Panc1 (cell line): ENCODE results near the gene CTNNA1. TPM values are rescaled to one million over a fixed set of nuclear protein-coding genes. Genes with fewer than 3 reads are reported as not detected.

Source experiments
- ATAC-seq: fragments of 200-7000 bp; cut with Tn5 transposase; 2 replicates; pipeline ENCODE4 v1.9.1; 2020; ENCODE audit warnings: mild to moderate bottlenecking, moderate library complexity
- BruUV-seq: library from RNA; stranded (reverse); fragments of 400-500 nt; replicated peaks from 2 replicates; lab custom pipeline; 2021; lab: Mats Ljungman, UMichigan
- CTCF ChIA-PET: fragments of 300-600 bp; sonication (Branson Sonifier 250); formaldehyde crosslinking; loops from one replicate; lab custom pipeline; 2022; ENCODE audit warnings: antibody characterized with exemption; lab: Charles Lee
- POLR2A ChIA-PET: fragments of 300-600 bp; sonication (Branson Sonifier 250); formaldehyde crosslinking; loops from one replicate; lab custom pipeline; 2022; ENCODE audit warnings: antibody characterized with exemption; lab: Charles Lee
- DNase-seq: peaks from one replicate; pipeline ENCODE4 v3.0.0-alpha.2; 2010; ENCODE audit warnings: low read depth, low spot score
- H3K27ac ChIP-seq: 2 replicates; pipeline ENCODE4 v1.5.1; 2011; ENCODE audit warnings: mild to moderate bottlenecking, low read length, inconsistent platforms
- H3K27me3 ChIP-seq: fragments of 200-500 bp; sonication (Bioruptor generic); 2 replicates; pipeline ENCODE4 v1.6.0; 2014; ENCODE audit warnings: low read length, inconsistent platforms; ENCODE audit not compliant: control insufficient read depth, insufficient read depth
- H3K36me3 ChIP-seq: fragments of 200-500 bp; sonication (Bioruptor generic); 2 replicates; pipeline ENCODE4 v1.5.1; 2014; ENCODE audit warnings: inconsistent platforms, mild to moderate bottlenecking, low read length, moderate library complexity; ENCODE audit not compliant: control insufficient read depth, insufficient read depth
- H3K4me1 ChIP-seq: 2 replicates; pipeline ENCODE4 v1.5.1; 2011; ENCODE audit warnings: inconsistent platforms, mild to moderate bottlenecking, low read length, moderate library complexity; ENCODE audit not compliant: control insufficient read depth, insufficient read depth
- H3K4me3 ChIP-seq, 2 experiments: 2 replicates each; pipeline ENCODE4 v1.5.1; 2011 to 2012; ENCODE audit warnings: low read depth in 2 of 2, low read length in 2 of 2, mild to moderate bottlenecking in 2 of 2, inconsistent platforms in 1 of 2, moderate library complexity in 1 of 2
- H3K9me3 ChIP-seq: fragments of 200-500 bp; sonication (Bioruptor generic); 2 replicates; pipeline ENCODE4 v1.5.1; 2014; ENCODE audit warnings: low read depth, mild to moderate bottlenecking, inconsistent platforms, low read length, moderate library complexity; ENCODE audit not compliant: control insufficient read depth, insufficient read depth
- POLR2AphosphoS5 ChIP-seq: IDR thresholded peaks from 2 replicates; pipeline ENCODE4 v1.6.1; 2012; ENCODE audit warnings: mild to moderate bottlenecking, low read depth, low read length, moderate library complexity
- SIN3A ChIP-seq: IDR thresholded peaks from 2 replicates; pipeline ENCODE4 v1.6.1; 2012; ENCODE audit warnings: low read depth, mild to moderate bottlenecking, low read length, moderate library complexity, borderline replicate concordance; ENCODE audit not compliant: insufficient read depth
- TCF7L2 ChIP-seq: IDR thresholded peaks from 2 replicates; pipeline ENCODE4 v1.6.1; 2011; ENCODE audit warnings: mild to moderate bottlenecking, low read depth, low read length, inconsistent platforms
- in situ Hi-C: cut with HindIII; loops from 2 replicates; pipeline ENCODE4 v1.10.0; 2016; ENCODE audit warnings: low sequenced_read_pairs, low pct_unique_long_range_greater_than_20kb
- intact Hi-C: fragments of 100-400 bp; cut with micrococcal nuclease; formaldehyde crosslinking; loops from one replicate; pipeline ENCODE4 v1.10.0; 2022; ENCODE audit not compliant: unreplicated experiment
- total RNA-seq: library from RNA; stranded (reverse); gene quantifications from one replicate; pipeline ENCODE4 v1.2.1, GENCODE V29; 2021; ENCODE audit not compliant: unreplicated experiment
- TF ChIP-seq, protein P1 (sequence below), 2 experiments: IDR thresholded peaks; 2 replicates each; pipeline ENCODE4 v1.6.1; 2011 to 2012; ENCODE audit warnings: low read depth in 2 of 2, control low read depth in 1 of 2, low read length in 1 of 2, mild to moderate bottlenecking in 1 of 2, moderate library complexity in 1 of 2; ENCODE audit not compliant: insufficient read depth in 1 of 2
- TF ChIP-seq, protein P2 (sequence below): fragments of 450-650 bp; IDR thresholded peaks from 2 replicates; pipeline ENCODE4 v1.5.1; 2017; ENCODE audit warnings: mild to moderate bottlenecking

CTNNA1 gene
- total RNA-seq, 1 experiment from 2014 or later: 298 TPM

DNA sequence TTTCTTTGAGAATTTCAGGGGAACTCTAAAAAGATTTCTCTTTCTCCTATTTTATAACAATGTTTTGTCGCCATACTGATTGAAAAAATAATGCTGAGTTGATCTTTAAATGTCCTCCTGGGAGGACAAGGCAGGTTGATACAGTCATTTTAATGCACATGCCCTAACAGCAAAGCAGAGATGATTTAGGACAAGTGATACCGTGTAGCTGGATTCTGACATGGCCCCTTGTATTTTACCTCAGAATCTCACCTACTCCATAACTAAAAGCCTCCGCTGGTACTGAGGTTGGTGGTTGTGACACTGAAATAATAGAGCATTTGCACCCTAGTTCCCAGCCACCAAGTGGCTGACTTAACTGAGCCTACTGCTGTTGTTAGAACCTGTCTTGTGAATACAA lies 122.7 kb downstream of the CTNNA1 start:
- Histone ChIP-seq H3K27me3 (no peaks in the 10 kb centered on the region), H3K27ac (no peak overlapping the region), H3K4me3 (no peak overlapping the region), H3K4me1 (peaks cover 23% of the 10 kb centered on the region), H3K9me3 (no peaks in the 10 kb centered on the region), H3K36me3 (no peaks in the 10 kb centered on the region)
- DNase-seq (no peak), ATAC-seq (no peak)
- ChIA-PET CTCF (no interaction called here), POLR2A (no interaction called here)
- no TSS peak for BruUV-seq
- in situ Hi-C loops: no loop called here
- TF ChIP-seq, protein P1, sequence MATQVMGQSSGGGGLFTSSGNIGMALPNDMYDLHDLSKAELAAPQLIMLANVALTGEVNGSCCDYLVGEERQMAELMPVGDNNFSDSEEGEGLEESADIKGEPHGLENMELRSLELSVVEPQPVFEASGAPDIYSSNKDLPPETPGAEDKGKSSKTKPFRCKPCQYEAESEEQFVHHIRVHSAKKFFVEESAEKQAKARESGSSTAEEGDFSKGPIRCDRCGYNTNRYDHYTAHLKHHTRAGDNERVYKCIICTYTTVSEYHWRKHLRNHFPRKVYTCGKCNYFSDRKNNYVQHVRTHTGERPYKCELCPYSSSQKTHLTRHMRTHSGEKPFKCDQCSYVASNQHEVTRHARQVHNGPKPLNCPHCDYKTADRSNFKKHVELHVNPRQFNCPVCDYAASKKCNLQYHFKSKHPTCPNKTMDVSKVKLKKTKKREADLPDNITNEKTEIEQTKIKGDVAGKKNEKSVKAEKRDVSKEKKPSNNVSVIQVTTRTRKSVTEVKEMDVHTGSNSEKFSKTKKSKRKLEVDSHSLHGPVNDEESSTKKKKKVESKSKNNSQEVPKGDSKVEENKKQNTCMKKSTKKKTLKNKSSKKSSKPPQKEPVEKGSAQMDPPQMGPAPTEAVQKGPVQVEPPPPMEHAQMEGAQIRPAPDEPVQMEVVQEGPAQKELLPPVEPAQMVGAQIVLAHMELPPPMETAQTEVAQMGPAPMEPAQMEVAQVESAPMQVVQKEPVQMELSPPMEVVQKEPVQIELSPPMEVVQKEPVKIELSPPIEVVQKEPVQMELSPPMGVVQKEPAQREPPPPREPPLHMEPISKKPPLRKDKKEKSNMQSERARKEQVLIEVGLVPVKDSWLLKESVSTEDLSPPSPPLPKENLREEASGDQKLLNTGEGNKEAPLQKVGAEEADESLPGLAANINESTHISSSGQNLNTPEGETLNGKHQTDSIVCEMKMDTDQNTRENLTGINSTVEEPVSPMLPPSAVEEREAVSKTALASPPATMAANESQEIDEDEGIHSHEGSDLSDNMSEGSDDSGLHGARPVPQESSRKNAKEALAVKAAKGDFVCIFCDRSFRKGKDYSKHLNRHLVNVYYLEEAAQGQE (IDR thresholded peaks at IDR 0.05; ENCODE audit: insufficient read depth in 1 of 2, low read depth in 2 of 2, low read length in 1 of 2): no peak
- TF ChIP-seq POLR2AphosphoS5: no peak
- TF ChIP-seq, protein P2, sequence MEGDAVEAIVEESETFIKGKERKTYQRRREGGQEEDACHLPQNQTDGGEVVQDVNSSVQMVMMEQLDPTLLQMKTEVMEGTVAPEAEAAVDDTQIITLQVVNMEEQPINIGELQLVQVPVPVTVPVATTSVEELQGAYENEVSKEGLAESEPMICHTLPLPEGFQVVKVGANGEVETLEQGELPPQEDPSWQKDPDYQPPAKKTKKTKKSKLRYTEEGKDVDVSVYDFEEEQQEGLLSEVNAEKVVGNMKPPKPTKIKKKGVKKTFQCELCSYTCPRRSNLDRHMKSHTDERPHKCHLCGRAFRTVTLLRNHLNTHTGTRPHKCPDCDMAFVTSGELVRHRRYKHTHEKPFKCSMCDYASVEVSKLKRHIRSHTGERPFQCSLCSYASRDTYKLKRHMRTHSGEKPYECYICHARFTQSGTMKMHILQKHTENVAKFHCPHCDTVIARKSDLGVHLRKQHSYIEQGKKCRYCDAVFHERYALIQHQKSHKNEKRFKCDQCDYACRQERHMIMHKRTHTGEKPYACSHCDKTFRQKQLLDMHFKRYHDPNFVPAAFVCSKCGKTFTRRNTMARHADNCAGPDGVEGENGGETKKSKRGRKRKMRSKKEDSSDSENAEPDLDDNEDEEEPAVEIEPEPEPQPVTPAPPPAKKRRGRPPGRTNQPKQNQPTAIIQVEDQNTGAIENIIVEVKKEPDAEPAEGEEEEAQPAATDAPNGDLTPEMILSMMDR: no peak
- TF ChIP-seq SIN3A: no peak
- TF ChIP-seq TCF7L2: no peak
- intact Hi-C loops: no loop called here

DNA sequence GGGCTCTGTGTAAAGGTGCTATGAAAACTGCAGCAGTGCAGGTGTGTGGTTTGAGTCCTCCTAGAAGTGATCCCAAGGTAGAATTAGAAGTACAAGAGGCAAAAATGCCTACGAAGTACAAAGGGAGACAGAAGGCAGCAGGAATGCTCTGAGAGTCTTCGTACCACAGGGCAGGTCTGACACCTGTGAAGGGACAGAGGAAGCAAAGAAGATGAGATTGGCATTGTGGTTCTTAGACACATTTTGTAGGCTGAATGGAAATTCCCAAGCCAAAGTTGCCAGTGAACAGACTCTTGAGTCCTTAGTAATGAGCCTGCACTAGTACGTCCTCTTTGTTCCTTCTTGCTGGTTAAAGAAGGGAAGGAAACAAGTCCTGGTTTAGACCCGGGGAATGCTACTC lies 123.6 kb downstream of the CTNNA1 start:
- ATAC-seq: no peak
- no peaks in the 10 kb centered on the region for H3K36me3 ChIP-seq
- no TSS peak for BruUV-seq
- CTCF ChIA-PET: no interaction called here
- no peaks in the 10 kb centered on the region for H3K9me3 ChIP-seq
- H3K27me3 ChIP-seq: no peaks in the 10 kb centered on the region
- H3K4me1 ChIP-seq: peaks cover 15% of the 10 kb centered on the region
- POLR2A ChIA-PET: no interaction called here
- H3K4me3 ChIP-seq: no peak overlapping the region
- H3K27ac ChIP-seq: no peak overlapping the region
- intact Hi-C loops (no loop called here), in situ Hi-C loops (no loop called here)
- no peak for TF ChIP-seq SIN3A
- TF ChIP-seq, protein P2: no peak
- TF ChIP-seq POLR2AphosphoS5: no peak
- TF ChIP-seq, protein P1 (IDR thresholded peaks at IDR 0.05; ENCODE audit: insufficient read depth in 1 of 2, low read depth in 2 of 2, low read length in 1 of 2): no peak
- no peak for TF ChIP-seq TCF7L2
- no peak for DNase-seq
